Heart left ventricle (tissue), 16 donors: ENCODE results near the gene CAPN14. TPM values are rescaled to one million over a fixed set of nuclear protein-coding genes. Genes with fewer than 3 reads are reported as not detected.

Experiments used
- ATAC-seq, 4 donors: fragments of 200-7000 bp; cut with Tn5 transposase; one replicate each; pipeline ENCODE4 v1.9.1; 2020 to 2022; ENCODE audit warnings: moderate library complexity in 4 of 4, mild to moderate bottlenecking in 3 of 4, moderate number of reproducible peaks in 1 of 4
- DNase-seq, 5 donors: peaks; one replicate each; pipeline ENCODE4 v3.0.0-alpha.2; 2020
- H3K27ac ChIP-seq, 12 donors: fragments of 200-600 bp; sonication (generic) in 4 of 12; one replicate each; pipeline versions ENCODE4 v1.5.0 to v1.8.0; 2016 to 2022; ENCODE audit warnings: mild to moderate bottlenecking in 2 of 12
- H3K27me3 ChIP-seq, 9 donors: fragments of 200-600 bp; sonication (generic) in 2 of 9; one replicate each; pipeline versions ENCODE4 v1.5.1 to v1.8.0; 2016 to 2022; ENCODE audit warnings: mild to moderate bottlenecking in 3 of 9
- H3K36me3 ChIP-seq, 9 donors: fragments of 200-600 bp; sonication (generic) in 2 of 9; one replicate each; pipeline versions ENCODE4 v1.5.0 to v1.8.0; 2018 to 2022; ENCODE audit warnings: mild to moderate bottlenecking in 2 of 9
- H3K4me1 ChIP-seq, 12 donors: fragments of 200-600 bp; sonication (generic) in 4 of 12; one replicate each; pipeline versions ENCODE4 v1.5.0 to v1.8.0; 2016 to 2022; ENCODE audit warnings: mild to moderate bottlenecking in 3 of 12
- H3K4me3 ChIP-seq, 12 donors: fragments of 200-600 bp; sonication (generic) in 4 of 12; one replicate each; pipeline versions ENCODE4 v1.5.0 to v1.8.0; 2017 to 2022; ENCODE audit warnings: mild to moderate bottlenecking in 9 of 12, moderate library complexity in 4 of 12
- H3K9me3 ChIP-seq, 12 donors: fragments of 200-600 bp; sonication (generic) in 4 of 12; one replicate each; pipeline versions ENCODE4 v1.5.0 to v1.8.0; 2016 to 2022; ENCODE audit warnings: mild to moderate bottlenecking in 1 of 12
- POLR2A ChIP-seq, 2 donors: fragments of 450-650 bp; IDR thresholded peaks; one replicate each; pipeline ENCODE4 v1.6.1; 2017; ENCODE audit warnings: antibody characterized with exemption in 2 of 2, mild to moderate bottlenecking in 2 of 2, moderate library complexity in 2 of 2
- WGBS, 4 donors: extraction: QIAGEN DNeasy Blood & Tissue Kit in 2 of 4; methylation state at CpG; one replicate each; pipeline versions ENCODE4 v1.1.5 to v1.1.7; 2013 to 2018; 5-methylcytosine and 5-hydroxymethylcytosine counted together
- intact Hi-C, 10 donors: fragments of 100-400 bp; cut with DNase I; formaldehyde crosslinking; loops; one replicate each; pipeline versions ENCODE4 v1.11.1 to v1.14.2; 2022
- polyA plus RNA-seq, 2 donors: library from polyadenylated mRNA; stranded (reverse); fragments of 200-250 nt; gene quantifications; one replicate each; pipeline ENCODE4 v1.2.3, GENCODE V29; 2013
- total RNA-seq, 9 donors: library from RNA; depleted of rRNA in 2 of 9; stranded (reverse); fragments of >200 nt in 2 of 9; fragmentation: NEBNext Ultra II Directional in 3 of 9; extraction: Animal tissue kit (Norgen Biotek cat#: 25700) in 3 of 9; gene quantifications; one replicate each; pipeline versions ENCODE4 v1.1.0 to v1.2.4, GENCODE V29; 2016 to 2023
- TF ChIP-seq, protein P1 (sequence below), 12 donors: fragments of 200-600 bp; sonication (generic) in 4 of 12; IDR thresholded peaks; one replicate each; pipeline versions ENCODE4 v1.5.0 to v1.8.0; 2018 to 2022; ENCODE audit warnings: antibody characterized with exemption in 12 of 12, mild to moderate bottlenecking in 5 of 12
- donor health status: ischemic (EF 13 %, LVEDD 7.1; RV severe dilation, severe dysfunction).
- donor health status: healthy with polysubstance abuse.
- donor health status: DM: no; HTN: yes; CAD: no.
- donor health status: DM: no; HTN: no; CAD: no.
- donor health status: ischemic (EF 25% LVEDD 6.9; RV normal size, moderate dysfunction).
- donor health status: ischemic (EF 25% LVEDD 5.7; RV mildly dilated, moderate dysfunction).
- donor health status: healthy.
- donor health status: DM: yes; HTN: yes; CAD: no.
- donor health status: ischemic (EF 35%, LVEDD 5.7; RV mildly dilated, moderate dysfunction).
- donor health status: nonischemic (EF 11% LVEDD 7.7; RV severe dilation, severe dysfunction).
- donor health status: DM: yes; HTN: yes; CAD: no.
- donor health status: PGD.
- donor health status: ischemic (EF 29% LVEDD 5.4; RV normal size, mild dysfunction).
- donor health status: nonischemic (EF 23%, LVEDD 6.1; RV moderate dilation, normal function).

Gene CAPN14
- total and polyA plus RNA-seq, 11 donors: 0.04 to 0.44 (median 0.17) TPM

DNA sequence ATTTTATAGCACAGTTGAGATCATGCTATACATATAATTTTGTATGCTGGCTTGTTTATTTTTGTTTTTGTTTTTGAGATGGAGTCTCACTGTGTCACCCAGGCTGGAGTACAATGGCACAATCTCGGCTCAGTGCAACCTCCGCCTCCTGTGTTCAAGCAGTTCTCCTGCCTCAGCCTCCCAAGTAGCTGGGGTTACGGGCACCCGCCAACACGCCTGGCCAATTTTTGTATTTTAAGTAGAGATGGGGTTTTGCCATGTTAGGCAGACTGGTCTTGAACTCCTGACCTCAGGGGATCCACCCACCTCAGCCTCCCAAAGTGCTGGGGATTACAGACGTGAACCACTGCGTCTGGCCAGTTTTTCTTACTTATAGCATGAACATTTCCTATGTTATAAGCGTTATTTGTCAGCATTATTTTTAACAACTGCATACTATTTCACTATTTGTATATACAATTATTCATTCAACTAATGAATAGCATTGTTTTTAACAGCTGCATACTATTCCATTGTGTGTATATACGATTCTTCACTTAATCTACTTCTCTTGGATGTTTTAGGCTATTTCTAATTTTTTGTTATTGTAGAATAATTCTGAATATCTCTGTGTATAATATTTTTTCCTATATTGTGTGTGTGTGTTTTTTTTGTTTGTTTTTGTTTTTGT lies 20.2 kb upstream of the CAPN14 start:
- Histone ChIP-seq H3K4me1 (peaks cover 11 to 89% (median 68%) of the 10 kb centered on the region in 12 donors), H3K36me3 (no peaks in the 10 kb centered on the region), H3K27me3 (no peaks in the 10 kb centered on the region), H3K27ac (peak overlapping the region in 10 of 12 donors; percentile 73 to 95 (median 87)), H3K9me3 (no peaks in the 10 kb centered on the region), H3K4me3 (no peak overlapping the region)
- DNase-seq (peak in 1 of 5 donors; percentile 10), ATAC-seq (no peak)
- 91 to 98% (median 95%) methylated on average over 9 of the region's 9 CpGs for WGBS, 4 donors
- intact Hi-C loops: loop anchor here in 3 of 10 donors (5.0 to 10.0 kb wide), 3 partner anchors 35 to 97 kb away; no protein-coding TSS in a partner anchor
- no peak for TF ChIP-seq POLR2A (IDR thresholded peaks at IDR 0.05)
- TF ChIP-seq, protein P1, sequence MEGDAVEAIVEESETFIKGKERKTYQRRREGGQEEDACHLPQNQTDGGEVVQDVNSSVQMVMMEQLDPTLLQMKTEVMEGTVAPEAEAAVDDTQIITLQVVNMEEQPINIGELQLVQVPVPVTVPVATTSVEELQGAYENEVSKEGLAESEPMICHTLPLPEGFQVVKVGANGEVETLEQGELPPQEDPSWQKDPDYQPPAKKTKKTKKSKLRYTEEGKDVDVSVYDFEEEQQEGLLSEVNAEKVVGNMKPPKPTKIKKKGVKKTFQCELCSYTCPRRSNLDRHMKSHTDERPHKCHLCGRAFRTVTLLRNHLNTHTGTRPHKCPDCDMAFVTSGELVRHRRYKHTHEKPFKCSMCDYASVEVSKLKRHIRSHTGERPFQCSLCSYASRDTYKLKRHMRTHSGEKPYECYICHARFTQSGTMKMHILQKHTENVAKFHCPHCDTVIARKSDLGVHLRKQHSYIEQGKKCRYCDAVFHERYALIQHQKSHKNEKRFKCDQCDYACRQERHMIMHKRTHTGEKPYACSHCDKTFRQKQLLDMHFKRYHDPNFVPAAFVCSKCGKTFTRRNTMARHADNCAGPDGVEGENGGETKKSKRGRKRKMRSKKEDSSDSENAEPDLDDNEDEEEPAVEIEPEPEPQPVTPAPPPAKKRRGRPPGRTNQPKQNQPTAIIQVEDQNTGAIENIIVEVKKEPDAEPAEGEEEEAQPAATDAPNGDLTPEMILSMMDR (IDR thresholded peaks at IDR 0.05): no peak

- ATAC-seq (no peak), DNase-seq (peak in 1 of 5 donors; percentile 37)
- H3K27me3 ChIP-seq: no peaks in the 10 kb centered on the region
- no peak overlapping the region for H3K4me3 ChIP-seq
- peak overlapping the region in 11 of 12 donors; percentile 14 to 95 (median 60) for H3K27ac ChIP-seq
- WGBS, 4 donors: 42 to 72% (median 54%) methylated on average over 7 of the region's 7 CpGs
- H3K4me1 ChIP-seq: peaks cover 11 to 93% (median 63%) of the 10 kb centered on the region in 12 donors
- intact Hi-C loops: loop anchor here in 3 of 10 donors (5.0 to 10.0 kb wide), 3 partner anchors 36 to 98 kb away; no protein-coding TSS in a partner anchor
- TF ChIP-seq POLR2A (IDR thresholded peaks at IDR 0.05): no peak
- TF ChIP-seq, protein P1 (IDR thresholded peaks at IDR 0.05): no peak
- no peaks in the 10 kb centered on the region for H3K9me3 ChIP-seq
- no peaks in the 10 kb centered on the region for H3K36me3 ChIP-seq
Measured at GRCh38 chr2:31236433-31237205, 19.3 kb upstream of the CAPN14 start.

- Histone ChIP-seq H3K27ac (peak overlapping the region in 9 of 12 donors; percentile 14 to 95 (median 60)), H3K27me3 (no peaks in the 10 kb centered on the region), H3K36me3 (no peaks in the 10 kb centered on the region), H3K9me3 (no peaks in the 10 kb centered on the region), H3K4me1 (peaks cover 8 to 83% (median 57%) of the 10 kb centered on the region in 12 donors), H3K4me3 (peak overlapping the region in 5 of 12 donors; percentile 66 to 78 (median 75))
- ATAC-seq (no peak), DNase-seq (no peak)
- TF ChIP-seq POLR2A (IDR thresholded peaks at IDR 0.05): no peak
- TF ChIP-seq, protein P1 (IDR thresholded peaks at IDR 0.05): no peak
- intact Hi-C loops: loop anchor here in 3 of 10 donors (5.0 to 10.0 kb wide), 3 partner anchors 37 to 99 kb away; no protein-coding TSS in a partner anchor
- WGBS, 4 donors: 51 to 63% (median 56%) methylated on average over 4 of the region's 4 CpGs
Measured at GRCh38 chr2:31235504-31235902, 18.2 kb upstream of the CAPN14 start.
